Iris pigment epithelial cell (primary cell): ENCODE data around the gene TMEM233.

Experiments used
- DNase-seq: peaks from one replicate; pipeline ENCODE4 v3.0.0-alpha.2; 2011; ENCODE audit warnings: low read depth

Gene TMEM233

DNA sequence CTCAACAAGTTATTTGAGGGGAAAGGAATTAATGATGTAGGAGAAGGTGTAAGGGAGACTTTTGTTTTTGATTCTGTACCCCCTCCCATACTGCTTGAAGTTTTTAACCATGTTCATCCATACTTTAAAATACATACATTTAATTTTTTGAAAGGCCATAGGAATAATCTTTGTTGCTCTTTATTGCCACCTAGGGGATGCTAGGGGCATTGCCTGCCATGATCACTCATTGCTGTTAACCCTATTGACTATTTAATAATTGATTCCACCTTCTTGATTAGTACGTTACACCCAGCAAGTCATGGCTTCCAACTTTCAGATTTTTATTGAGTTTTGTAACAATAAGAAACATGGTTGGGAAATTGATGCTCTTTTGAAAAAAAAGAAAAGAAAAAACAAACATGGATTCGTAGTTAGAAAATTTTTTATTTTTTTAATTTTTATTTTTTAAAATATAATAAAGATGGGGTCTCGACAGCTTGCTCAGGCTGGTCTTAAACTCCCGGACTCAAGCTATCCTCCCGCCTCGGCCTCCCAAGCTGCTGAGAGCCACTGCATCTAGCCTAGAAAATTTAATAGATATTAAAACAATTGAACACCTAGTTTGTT lies 65.8 kb downstream of the TMEM233 start:
- no peak for DNase-seq

GRCh38 chr12:119660076-119660475 lies 66.5 kb downstream of the TMEM233 start:
- no peak for DNase-seq

DNA sequence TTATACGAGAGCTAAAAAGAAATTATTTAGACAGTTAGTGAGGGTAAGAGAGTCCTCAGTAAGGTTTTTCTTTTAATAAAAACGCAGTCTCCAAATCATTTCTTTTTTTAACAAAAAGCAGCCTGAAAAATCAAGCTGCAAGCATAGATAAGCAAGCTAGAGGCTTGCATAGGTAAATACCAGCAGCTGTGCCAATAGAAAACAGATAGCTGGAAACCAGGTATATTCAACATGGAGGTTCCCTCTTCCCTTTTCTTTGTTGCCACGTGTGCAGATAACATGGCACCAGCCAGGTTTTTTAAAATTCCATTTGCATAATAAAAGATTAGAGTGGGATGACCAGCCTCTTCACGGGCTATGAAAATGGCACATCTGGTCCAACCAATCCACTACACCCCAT lies 68.3 kb downstream of the TMEM233 start:
- DNase-seq: no peak

DNA sequence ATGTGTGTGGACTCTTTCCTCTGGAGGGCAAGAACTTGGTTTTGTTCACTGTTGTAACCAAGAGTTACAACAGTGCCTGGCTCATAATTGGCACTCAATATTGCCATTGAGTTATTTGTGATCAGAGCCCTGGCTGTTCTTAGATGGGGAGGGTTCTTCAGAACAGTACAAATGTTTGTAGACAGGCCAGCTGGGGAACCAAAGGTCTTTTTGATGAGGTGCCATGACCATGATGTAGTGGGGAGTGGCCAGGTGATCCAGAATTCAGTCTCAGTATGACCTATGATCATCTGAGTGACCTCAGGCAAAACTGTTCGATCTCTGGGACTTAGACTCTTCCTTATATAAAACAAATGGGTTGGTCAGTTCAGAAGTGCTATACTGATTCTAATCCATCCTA lies 71.1 kb downstream of the TMEM233 start:
- DNase-seq: no peak

- DNase-seq: no peak
These were observed 71.8 kb downstream of the TMEM233 start for GRCh38 chr12:119665164-119665929.

GRCh38 chr12:119666226-119666795 lies 72.7 kb downstream of the TMEM233 start:
- DNase-seq: no peak

DNA sequence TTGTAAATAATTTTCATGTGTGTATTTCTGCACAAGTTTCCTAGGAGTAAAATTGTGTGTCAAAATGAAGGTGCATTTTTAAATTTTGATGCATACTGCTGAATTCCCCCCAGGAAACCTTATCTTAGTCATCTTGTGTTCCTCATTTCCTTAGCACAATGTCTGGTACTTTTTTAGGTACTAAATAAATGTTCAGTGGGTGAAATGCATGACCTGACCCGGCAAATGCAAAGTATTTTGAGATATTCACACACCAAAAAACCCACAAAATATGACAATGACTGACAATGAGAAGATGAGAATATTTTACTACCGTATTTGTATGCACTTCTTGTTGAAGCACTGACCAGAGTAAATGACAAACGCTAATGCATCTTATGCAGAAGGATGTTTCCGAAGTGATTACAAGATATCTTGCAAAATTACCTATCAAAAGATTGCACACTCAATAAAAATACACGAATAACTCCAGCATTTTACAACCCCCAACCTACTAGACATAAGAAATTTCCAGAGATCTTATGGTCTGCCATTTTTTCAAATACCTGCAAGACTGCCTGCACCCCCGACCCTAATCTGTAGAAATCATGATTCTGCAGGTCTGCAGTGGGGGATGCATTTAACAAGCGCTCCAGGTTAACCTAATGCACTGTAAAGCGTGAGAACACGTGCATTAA lies 73.5 kb downstream of the TMEM233 start:
- no peak for DNase-seq

DNA sequence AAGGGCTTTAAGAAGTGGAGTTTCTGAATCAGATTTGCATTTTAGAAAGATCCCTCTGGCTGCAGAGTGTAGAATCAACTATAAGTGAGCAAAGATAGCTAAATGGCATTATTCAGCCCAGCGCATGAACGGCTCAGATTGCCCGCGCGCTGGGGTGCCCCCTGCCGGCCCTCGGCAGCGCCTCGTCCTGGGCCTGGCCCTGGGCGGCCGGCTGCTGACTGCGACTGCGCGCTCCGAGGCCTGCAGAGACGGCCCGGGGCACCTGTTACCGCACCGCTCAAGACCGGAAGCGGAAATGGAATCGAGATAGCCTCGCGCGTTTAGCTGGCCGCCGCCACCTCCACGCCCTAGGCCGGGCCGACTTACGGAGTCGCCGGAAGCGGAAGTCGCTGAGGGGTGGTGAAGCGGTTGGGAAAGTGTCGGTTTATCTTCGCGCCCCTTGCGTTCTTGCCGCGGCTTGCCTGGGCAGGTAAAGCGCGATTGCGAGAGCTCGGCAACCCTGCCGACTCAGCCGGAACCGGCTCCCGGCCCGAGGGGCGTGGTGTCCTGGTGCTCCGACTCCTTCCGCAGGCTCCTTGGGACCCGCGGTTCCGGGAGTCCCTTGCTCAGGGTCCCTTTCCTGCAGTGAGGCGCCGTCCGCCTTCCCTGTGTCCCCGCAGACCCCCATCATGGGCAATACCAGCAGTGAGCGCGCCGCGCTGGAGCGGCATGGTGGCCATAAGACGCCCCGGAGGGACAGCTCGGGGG lies 74.2 kb downstream of the TMEM233 start, which contains the start of gene PRKAB1:
Gene PRKAB1, plus strand, starts transcription at position 557 of the 747 bp plus-strand sequence. Its CDS starts 112 bp downstream, at position 669.
- DNase-seq: peak; percentile 98

DNA sequence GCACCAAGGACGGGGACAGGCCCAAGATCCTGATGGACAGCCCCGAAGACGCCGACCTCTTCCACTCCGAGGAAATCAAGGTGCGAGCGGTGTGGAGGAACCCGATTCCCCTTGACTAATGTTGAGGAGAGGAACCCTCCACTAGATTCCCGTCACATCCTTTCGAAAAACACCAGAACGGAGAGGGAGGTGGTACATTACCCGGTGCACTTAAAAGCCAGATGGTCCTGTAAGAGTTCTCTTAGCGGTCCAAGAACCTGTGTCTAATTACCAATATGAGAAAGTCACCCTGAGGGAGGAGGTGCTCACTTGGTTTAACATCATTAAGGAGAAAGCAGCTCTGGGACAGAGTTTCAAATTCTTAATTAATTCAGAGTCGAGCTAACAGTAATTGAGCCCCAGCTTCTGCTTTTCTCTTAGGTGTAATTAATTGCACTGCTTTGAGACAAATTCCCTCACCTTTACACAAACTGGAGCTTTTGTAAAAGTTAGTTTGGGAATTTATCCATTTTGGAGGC lies 74.8 kb downstream of the TMEM233 start:
- no peak for DNase-seq

GRCh38 chr12:119669744-119670472 lies 76.3 kb downstream of the TMEM233 start:
- DNase-seq: no peak

DNA sequence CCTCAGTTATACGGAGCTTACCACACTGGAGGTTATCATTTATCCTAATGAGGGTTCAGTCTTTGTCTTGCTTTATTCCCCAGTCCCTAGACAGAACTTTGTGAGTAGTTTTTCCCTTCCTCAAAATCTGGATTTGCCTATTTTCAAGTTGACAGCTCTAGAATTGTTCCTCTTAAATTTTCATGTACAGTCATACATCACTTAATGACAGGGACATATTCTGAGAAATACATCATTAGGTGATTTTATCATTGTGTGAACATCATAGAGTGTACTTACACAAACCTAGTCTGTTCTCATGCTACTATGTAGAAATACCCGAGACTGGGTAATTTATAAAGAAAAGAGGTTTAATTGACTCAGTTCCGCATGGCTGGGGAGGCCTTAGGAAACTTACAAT lies 77.5 kb downstream of the TMEM233 start:
- DNase-seq: no peak

DNA sequence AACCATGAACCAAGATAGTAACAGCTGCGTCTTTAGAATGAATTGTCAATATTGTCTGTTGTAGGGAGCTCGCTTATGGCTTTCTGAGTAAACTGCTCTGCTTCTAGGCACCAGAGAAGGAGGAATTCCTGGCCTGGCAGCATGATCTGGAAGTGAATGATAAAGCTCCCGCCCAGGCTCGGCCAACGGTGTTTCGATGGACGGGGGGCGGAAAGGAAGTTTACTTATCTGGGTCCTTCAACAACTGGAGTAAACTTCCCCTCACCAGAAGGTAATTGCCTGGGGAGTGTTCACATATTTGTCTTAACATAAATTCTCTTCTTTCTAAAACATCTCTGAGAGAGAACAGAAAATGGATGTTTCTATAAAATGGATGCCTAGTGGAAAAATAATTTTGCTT lies 78.6 kb downstream of the TMEM233 start:
- DNase-seq: no peak

DNA sequence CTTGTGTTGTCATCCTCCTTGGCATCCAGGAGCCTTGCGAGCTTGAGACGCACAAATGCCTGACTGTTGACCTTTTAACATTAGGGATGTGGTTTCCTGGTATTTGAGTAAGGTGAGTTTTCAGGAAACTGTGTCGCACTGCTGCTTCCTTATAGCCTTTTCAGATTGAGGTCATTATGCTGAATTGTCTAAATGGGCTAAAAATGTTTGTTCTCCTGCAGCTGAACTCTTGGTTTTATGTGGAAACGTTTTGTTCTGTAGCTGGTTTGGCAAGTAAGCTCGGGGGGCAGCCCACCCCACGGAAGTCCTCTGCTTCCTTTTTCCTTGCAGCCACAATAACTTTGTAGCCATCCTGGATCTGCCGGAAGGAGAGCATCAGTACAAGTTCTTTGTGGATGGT lies 80.1 kb downstream of the TMEM233 start:
- no peak for DNase-seq

- no peak for DNase-seq
These were observed 81.0 kb downstream of the TMEM233 start for GRCh38 chr12:119674560-119674959.

DNA sequence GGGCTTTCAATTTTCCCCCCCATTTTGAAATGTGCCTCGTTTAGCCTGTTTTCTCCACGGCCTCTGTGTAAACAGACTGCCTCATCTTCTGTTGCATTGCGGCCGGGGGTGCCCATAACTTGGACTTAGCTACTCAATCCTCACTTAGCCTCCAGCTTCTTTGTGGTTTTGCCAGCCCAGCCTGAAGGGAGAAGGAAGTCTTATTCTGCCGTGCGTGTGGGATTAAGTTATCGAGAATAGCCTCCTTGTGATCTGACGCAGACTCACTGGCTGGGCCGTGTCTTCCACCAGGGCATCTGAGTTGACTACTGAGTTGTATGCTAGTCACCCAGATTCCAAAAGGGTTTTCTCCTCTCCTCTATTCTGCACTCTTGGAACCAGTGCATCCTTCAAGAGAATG lies 82.4 kb downstream of the TMEM233 start:
- no peak for DNase-seq

GRCh38 chr12:119676573-119676972 lies 83.0 kb downstream of the TMEM233 start:
- DNase-seq: no peak

DNA sequence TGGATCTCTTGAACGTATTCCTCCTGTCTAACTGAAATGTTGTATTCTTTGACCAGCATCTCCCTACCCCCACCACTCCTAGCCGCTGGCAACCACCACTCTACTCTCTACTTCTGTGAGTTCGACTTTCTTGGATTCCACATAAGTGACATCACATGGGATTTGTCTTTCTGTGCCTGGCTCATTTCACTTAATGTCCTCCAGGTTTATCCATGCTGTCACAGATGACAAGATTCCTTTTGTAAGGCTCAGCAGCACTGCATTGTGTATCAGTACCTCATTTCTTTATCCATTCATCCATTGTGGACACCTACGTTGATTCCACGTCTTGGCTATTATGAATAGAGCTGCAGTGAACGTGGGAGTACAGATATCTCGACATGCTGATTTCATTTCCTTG lies 84.9 kb downstream of the TMEM233 start:
- no peak for DNase-seq

DNA sequence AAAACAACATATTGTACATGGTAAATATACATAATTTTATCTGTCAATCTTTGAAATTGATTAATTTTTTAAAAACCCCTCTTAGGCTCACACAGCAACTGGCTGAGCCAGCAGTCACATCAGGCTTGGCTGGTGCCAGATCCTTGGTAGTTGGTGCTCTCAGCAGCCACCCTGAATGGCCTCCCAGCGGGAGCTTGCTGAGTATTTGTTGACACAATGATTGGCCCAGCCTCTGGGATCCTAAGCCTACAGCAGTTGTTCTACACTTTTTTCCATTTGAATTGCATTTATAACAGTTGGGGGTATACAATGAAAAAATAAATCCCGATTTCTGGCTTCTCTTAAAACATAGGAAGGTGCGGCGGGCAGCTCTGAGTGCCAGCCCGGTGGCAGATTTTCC lies 85.5 kb downstream of the TMEM233 start:
- no peak for DNase-seq

DNA sequence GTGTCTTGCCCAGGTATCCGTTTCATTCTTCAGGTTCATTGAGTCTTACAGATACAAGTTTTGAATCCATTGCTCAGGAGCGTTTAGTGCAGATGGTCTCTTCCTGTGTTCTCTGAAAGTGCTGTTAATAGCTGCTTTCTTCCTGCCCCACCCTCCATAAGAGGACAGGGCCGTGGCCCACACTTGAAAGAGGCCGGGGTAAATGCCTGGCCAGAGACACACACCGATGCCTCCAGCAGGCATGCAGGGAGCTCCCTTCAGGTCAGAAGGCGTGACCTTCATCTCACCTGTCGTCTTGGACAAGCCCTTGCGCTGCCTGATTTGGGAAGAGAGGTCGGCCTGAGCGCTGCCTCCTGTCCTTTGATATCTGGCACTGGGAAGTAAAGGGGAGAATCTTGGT lies 85.9 kb downstream of the TMEM233 start:
- DNase-seq: no peak

DNA sequence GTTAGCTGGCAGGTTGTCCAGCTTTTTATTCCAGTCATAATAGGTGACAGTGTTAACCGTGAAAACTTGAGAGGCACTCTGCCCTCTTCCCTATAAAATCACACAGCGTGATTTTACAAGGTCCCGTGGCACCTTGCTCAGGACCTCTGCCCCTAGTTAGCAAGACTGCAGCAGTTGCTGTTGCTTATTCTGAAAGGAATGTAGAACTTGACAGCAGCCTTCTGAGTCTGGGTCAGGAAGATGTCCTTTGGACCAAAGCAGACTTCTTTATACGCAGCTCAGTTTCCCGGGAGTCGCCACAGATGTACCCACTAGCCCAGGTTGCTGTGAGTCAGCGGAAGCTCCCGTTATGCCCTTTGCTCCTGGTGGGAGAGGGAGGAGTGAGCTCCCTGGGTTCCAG lies 87.5 kb downstream of the TMEM233 start:
- no peak for DNase-seq
